AG04450 (cell line): ENCODE data around the gene PHF12. TPM values are rescaled to one million over a fixed set of nuclear protein-coding genes. Genes with fewer than 3 reads are reported as not detected.
"Not testable (repeated sequence)": the region's sequence is repeated elsewhere in the genome, so short reads cannot be mapped to it uniquely, and the experiment has no call there.

Experiments used
- CTCF ChIA-PET: fragments of 300-600, 350-600 bp; formaldehyde crosslinking; extraction: SDS; loops from one replicate; lab custom pipeline; 2022; ENCODE audit warnings: antibody characterized with exemption, inconsistent platforms; lab: Charles Lee
- POLR2A ChIA-PET: fragments of 350-600 bp; formaldehyde crosslinking; extraction: SDS; loops from one replicate; lab custom pipeline; 2021; ENCODE audit warnings: antibody characterized with exemption, inconsistent platforms; lab: Yijun Ruan, JAX
- DNase-seq: peaks from one replicate; pipeline ENCODE4 v3.0.0-alpha.2; 2011; ENCODE audit warnings: low read depth, low spot score
- H3K27ac ChIP-seq: one replicate; pipeline ENCODE4 v1.5.1; 2012; ENCODE audit warnings: low read depth, low read length, control low read depth
- H3K27me3 ChIP-seq: one replicate; pipeline ENCODE4 v1.6.0; 2012; ENCODE audit warnings: low read length; ENCODE audit not compliant: control insufficient read depth, insufficient read depth
- H3K4me3 ChIP-seq: 2 replicates; pipeline ENCODE4 v1.5.1; 2011; ENCODE audit warnings: mild to moderate bottlenecking, low read depth, low read length, control low read depth
- H3K9me3 ChIP-seq: 2 replicates; pipeline ENCODE4 v1.5.1; 2012; ENCODE audit warnings: low read length; ENCODE audit not compliant: control insufficient read depth, insufficient read depth
- CTCF ChIP-seq: IDR thresholded peaks from 2 replicates; pipeline ENCODE4 v1.5.1; 2011; ENCODE audit warnings: low read depth, low read length, control low read depth, inconsistent platforms
- polyA plus RNA-seq: library from polyadenylated mRNA; depleted of rRNA; stranded (reverse); fragments of >200 nt; gene quantifications from 2 replicates; pipeline ENCODE4 v1.2.3, GENCODE V29; 2011

The PHF12 gene
- polyA plus RNA-seq, 1 experiment: 13.6 TPM

GRCh38 chr17:28906706-28907438 is 44.4 kb downstream of the PHF12 start:
- POLR2A ChIA-PET: interaction anchor here (0.8 to 3.0 kb wide), 2 partner anchors 43 to 45 kb away, joined by 3 to 18 read pairs; no protein-coding TSS in a partner anchor
- no peak for DNase-seq
- Histone ChIP-seq H3K27ac (peak overlapping the region; percentile 11), H3K27me3 (no peaks in the 10 kb centered on the region), H3K9me3 (no peaks in the 10 kb centered on the region), H3K4me3 (no peak overlapping the region)
- no peak for TF ChIP-seq CTCF
- CTCF ChIA-PET: interaction anchor here (0.5 to 4.5 kb wide), 7 partner anchors 9 to 180 kb away, joined by 3 to 33 read pairs (median 7); partner anchors contain the start of gene TLCD1

- no peaks in the 10 kb centered on the region for H3K27me3 ChIP-seq
- TF ChIP-seq CTCF: no peak
- ChIA-PET POLR2A (interaction anchor here (0.6 kb wide), 1 partner anchor 83 kb away, joined by 3 read pairs; no protein-coding TSS in a partner anchor), CTCF (interaction anchor here (2.0 to 4.5 kb wide), 2 partner anchors 10 to 179 kb away, joined by 7 to 29 read pairs; partner anchors contain the start of gene TLCD1)
- no peak for DNase-seq
- H3K4me3 ChIP-seq: no peak overlapping the region
- H3K27ac ChIP-seq: no peak overlapping the region
- H3K9me3 ChIP-seq: no peaks in the 10 kb centered on the region; the same call in 1 of the 2 replicates
Observed at GRCh38 chr17:28906276-28906675, 45.0 kb downstream of the PHF12 start.

- DNase-seq: no peak
- ChIA-PET CTCF (interaction anchor here (0.6 to 1.4 kb wide), 2 partner anchors 140 to 154 kb away, joined by 3 to 5 read pairs; no protein-coding TSS in a partner anchor), POLR2A (interaction anchor here (0.7 kb wide), 1 partner anchor 52 kb away, joined by 3 read pairs; no protein-coding TSS in a partner anchor)
- no peak for TF ChIP-seq CTCF
- no peaks in the 10 kb centered on the region; the same call in 1 of the 2 replicates for H3K9me3 ChIP-seq
- H3K27ac ChIP-seq: no peak overlapping the region
- no peak overlapping the region for H3K4me3 ChIP-seq
- H3K27me3 ChIP-seq: no peaks in the 10 kb centered on the region
Observed at GRCh38 chr17:28904800-28905199, 46.5 kb downstream of the PHF12 start.

- H3K9me3 ChIP-seq, H3K27me3 ChIP-seq, H3K4me3 ChIP-seq, DNase-seq, POLR2A ChIA-PET, H3K27ac ChIP-seq: not testable (repeated sequence)
- CTCF ChIA-PET: interaction anchor here (0.6 to 2.6 kb wide), 5 partner anchors 37 to 177 kb away, joined by 3 to 9 read pairs (median 3); partner anchors contain the start of gene TLCD1
Observed at GRCh38 chr17:28903546-28903841, 47.8 kb downstream of the PHF12 start.

- DNase-seq: peak; percentile 57
- peak; percentile 72 for TF ChIP-seq CTCF
- POLR2A ChIA-PET: no interaction called here
- Histone ChIP-seq H3K27ac (peak within 1 kb of the TSS; percentile 39), H3K27me3 (no peaks in the 10 kb centered on the region), H3K9me3 (no peaks in the 10 kb centered on the region; the same call in 1 of the 2 replicates), H3K4me3 (peak within 1 kb of the TSS; percentile 66)
- CTCF ChIA-PET: interaction anchor here (0.6 to 2.6 kb wide), 5 partner anchors 36 to 176 kb away, joined by 3 to 12 read pairs (median 7); partner anchors contain the start of genes ERAL1 and TLCD1
Observed at GRCh38 chr17:28902819-28903545, 48.3 kb downstream of the PHF12 start, which contains the start of gene DHRS13. Gene DHRS13 (minus strand): TSS chr17:28903079. CDS start chr17:28902944, 135 bp downstream.
